ENCODE measurements around the gene PPFIA4.

PPFIA4 gene

GRCh38 chr1:203056012-203056411 is 29.7 kb downstream of the PPFIA4 start:
- no peak overlapping the region for H3K4me3 ChIP-seq (ENCODE audit: low read depth, low read length)

DNA sequence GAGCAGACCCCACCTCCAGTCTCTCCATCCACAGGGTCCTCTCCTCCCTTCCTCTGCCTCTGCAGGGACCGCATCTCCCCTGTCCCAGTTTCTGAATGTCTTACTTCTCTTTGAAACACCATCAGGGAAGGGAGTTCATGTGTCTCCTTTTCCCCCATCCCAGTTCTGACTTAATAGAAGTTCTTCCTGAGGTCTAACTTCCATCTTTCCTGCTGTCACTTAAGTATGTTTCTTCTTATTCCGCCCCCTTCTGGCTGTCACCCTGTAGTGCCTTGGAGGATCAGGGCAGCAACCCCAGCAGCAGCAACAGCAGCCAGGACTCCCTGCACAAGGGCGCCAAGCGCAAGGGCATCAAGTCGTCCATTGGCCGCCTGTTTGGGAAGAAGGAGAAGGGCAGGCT is 30.2 kb downstream of the PPFIA4 start:
- H3K4me3 ChIP-seq (ENCODE audit: low read depth, low read length), result no peak overlapping the region

DNA sequence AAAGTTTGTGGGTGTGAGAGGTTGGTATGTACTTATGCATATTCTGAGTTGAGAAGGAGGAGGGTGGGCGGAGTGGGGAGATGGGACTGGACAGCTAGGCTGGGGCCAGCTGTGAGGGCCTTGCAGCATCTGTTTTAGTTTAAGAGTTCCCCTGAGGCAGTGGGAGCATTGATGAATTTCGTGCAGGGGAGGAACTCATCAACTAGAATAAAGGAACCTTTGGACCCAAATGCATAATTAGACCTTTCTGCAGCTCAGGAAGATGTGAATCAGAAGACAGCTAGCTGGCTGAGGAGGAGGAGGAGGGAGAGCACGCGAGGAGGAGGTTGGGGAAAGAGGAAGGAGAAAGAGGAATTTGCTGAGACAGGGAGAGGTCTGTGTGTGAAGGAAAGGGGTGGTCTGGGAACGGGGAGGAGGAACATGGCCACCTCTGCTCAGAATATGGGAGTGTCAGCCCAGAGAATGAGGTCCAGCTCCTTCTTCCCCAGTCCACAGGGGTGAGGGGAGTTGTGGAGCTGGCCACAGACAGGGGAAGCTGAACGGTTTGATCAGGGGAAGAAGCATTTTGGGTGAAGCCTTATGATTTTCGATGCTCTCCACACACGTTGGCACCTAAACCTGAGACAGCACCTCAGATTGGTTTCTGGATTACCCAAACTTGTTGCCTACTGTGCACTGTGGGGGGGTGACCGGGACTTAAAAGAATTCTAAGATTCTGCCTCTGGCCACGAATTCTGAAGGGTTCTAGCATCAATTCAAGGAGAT is 31.8 kb downstream of the PPFIA4 start:
- no peak overlapping the region for H3K4me3 ChIP-seq (ENCODE audit: low read depth, low read length)

DNA sequence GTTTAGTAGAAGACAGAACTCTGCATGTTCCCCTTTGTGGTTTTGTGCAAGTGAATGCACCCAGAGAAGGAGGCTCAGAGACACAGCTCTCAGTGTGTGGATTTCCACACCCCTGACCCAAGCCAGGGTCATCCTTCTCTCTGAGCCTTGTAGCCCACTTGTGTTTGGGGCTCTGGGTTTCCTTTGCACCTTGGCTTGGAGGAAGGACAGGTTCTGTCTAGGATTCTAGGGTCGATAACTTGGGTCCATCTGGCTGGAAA is 32.3 kb downstream of the PPFIA4 start:
- H3K4me3 ChIP-seq (ENCODE audit: low read depth, low read length), result no peak overlapping the region

DNA sequence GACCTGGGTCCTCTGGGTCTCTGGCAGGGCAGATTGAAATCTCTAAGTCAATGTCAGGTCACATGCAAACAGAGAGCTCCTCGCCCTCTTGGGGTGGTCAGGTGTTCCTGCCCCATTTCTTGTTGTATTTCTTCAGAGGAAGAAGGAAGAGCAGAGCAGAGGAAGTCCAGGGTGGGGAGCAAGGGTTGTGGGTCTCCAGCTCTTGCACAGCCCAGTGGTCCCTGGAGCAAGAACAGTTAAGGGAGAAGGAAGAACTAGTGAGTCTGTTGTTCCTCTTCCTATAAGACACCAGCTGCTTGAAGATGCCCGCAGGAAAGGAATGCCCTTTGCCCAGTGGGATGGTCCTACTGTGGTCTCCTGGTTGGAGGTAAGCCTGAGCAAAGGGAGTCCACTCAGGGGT is 33.2 kb downstream of the PPFIA4 start:
- H3K4me3 ChIP-seq (ENCODE audit: low read depth, low read length), result no peak overlapping the region

GRCh38 chr1:203060115-203060514 is 33.8 kb downstream of the PPFIA4 start:
- H3K4me3 ChIP-seq (ENCODE audit: low read depth, low read length), result no peak overlapping the region

GRCh38 chr1:203063287-203063686 is 37.0 kb downstream of the PPFIA4 start:
- H3K4me3 ChIP-seq (ENCODE audit: low read depth, low read length), result no peak overlapping the region

DNA sequence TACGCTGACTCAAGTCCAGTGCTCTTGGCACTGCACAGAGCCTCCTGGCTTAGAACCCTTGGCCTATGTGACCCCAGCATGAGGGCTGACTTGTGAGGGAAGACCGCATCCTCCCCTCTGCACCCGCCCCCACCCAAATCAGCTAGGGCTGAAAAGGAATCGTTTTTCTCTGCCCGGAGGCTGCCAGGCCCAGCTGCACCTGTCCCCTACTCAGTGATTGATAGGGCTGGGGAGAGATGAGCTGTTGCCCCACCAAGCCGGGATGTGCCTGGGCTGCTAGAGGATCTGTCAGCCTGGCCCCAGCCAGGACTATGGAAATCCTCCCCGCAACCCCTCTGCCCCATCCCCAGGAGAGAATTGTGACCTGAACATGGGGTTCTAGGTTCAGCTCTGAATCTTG is 38.9 kb downstream of the PPFIA4 start:
- H3K4me3 ChIP-seq (ENCODE audit: low read depth, low read length), result no peak overlapping the region

- no peak overlapping the region for H3K4me3 ChIP-seq (ENCODE audit: low read depth, low read length)
Observed at GRCh38 chr1:203065986-203066385, 39.7 kb downstream of the PPFIA4 start.

DNA sequence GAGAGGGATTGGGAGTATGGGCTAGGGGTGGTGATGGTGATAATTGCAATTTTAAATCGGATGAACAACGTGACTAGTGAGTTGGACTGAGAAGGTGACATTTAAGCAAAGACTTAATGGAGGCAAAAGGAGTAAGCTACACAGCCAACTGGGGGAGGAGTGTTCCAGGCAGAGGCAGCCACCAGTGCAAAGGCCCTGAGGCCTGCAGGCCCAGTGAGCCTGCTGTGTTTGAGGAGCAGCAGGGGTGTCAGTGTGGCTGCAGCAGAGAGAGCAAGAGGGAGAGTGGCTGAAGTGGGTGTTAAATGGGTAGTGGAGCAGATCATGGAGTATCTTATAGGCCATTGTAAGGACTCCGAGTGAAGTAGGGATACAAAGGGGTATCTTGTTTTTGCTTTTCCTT is 40.7 kb downstream of the PPFIA4 start:
- H3K4me3 ChIP-seq (ENCODE audit: low read depth, low read length), result no peak overlapping the region

DNA sequence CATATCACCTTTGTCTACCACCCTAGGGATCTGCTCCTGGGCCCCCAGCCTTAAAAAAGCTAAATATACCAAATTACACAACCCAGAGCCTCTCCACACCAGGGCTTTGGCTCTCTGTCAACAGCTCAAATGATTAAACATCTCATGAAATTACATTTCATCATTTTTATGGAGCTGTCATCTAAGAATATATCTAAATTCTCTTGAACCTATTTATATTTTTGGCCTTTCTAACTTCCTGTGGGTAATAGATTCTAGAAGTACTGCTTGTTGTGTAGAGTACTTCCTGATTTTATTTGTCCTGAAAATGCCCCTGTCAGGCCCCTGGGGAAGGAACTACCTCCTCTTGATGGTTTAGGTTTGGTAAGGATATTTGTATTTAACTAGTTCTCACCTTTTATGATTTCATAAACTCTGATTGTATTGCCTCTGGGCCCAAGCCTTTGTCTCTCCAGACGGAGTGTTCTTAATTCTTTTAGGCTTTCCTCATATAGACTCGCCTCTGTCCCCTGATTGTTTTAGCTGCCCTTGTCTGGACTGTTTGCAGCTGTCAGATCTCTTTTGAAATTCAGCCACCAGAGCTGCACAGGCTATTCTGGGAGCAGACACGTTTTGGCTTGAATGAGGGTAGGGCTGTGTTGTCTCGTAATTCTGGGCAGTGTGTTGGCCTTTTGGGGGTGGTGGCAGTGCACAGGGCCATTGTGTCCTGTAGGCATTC is 42.9 kb downstream of the PPFIA4 start:
- no peak overlapping the region for H3K4me3 ChIP-seq (ENCODE audit: low read depth, low read length)

DNA sequence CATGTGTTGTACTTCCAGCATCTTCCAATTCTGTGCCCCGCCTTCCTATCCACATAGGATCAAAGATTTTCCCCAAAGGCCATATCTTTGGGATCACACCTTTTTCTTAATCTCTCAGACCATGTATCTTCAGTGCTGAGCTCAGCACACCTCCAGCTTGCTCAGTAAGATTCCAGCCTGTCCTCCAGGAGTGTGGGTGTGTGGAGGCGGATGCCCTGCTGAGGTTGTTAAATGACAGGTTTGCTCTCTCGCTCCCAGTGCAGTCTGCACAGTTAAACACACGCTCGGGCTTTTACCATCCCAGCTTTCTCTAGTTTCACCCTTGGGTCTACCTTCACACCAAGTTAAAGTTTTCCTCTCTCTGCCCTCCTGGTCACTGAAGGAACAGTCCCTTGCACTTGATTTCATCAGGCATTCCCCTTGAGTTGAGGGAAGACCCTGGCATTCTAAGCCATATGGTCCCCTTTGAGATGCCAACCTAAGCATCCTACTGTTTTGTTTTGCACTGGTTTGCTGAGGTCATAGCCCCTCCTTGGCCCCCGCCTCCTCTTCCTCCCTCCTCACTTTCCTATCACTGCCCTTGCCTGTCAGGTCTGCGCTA is 45.8 kb downstream of the PPFIA4 start:
- no peak overlapping the region for H3K4me3 ChIP-seq (ENCODE audit: low read depth, low read length)

GRCh38 chr1:203072911-203073310 is 46.6 kb downstream of the PPFIA4 start:
- no peak overlapping the region for H3K4me3 ChIP-seq (ENCODE audit: low read depth, low read length)

GRCh38 chr1:203073469-203073868 is 47.2 kb downstream of the PPFIA4 start:
- no peak overlapping the region for H3K4me3 ChIP-seq (ENCODE audit: low read depth, low read length)

DNA sequence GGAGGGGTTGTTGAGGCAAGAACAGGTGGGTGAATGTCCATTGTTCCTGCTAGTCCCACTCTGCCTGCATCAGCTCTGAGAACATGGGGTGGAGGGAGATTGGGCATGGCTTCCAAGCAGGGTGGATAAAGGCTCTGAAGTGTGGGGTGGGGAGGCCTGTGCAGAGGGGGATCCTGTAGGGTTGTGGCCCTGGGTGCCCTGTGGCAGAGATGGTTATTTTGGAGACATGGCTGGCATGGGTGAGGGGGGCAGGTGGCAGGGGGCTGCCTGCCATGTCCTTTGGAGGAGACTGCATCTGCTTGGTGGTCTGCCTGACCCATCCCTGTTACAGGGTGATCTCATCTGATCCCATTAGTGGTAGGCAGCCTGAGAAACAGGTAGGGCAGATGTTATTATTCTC is 48.3 kb downstream of the PPFIA4 start:
- H3K4me3 ChIP-seq (ENCODE audit: low read depth, low read length), result no peak overlapping the region

- H3K4me3 ChIP-seq (ENCODE audit: low read depth, low read length), result peak overlapping the region; percentile 25
Observed at GRCh38 chr1:203075236-203076030, 49.1 kb downstream of the PPFIA4 start.

DNA sequence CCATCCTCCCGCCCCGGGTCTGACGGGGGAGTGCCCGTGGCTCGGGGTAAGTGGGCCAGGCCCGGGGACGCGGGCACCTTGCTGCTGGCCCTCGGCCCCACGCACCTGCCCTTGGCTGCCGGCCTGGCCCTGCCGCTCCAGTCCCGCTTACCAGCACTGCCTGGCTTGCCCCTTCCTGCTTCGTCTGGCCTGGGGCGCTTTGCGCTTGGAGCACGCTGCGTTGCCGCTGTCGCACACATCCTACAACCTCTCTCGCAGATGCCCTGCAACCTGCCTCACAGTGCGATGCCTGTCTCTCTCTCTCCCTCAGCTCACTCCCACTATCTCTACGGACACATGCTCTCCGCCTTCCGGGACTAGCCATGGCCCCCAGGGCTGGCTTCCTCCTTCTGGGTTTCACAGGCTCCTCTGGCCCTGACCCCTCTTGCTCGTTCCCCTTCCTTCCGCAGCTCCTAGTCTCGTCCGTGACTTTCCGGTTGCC is 49.8 kb downstream of the PPFIA4 start:
- peak overlapping the region; percentile 25 for H3K4me3 ChIP-seq (ENCODE audit: low read depth, low read length)

DNA sequence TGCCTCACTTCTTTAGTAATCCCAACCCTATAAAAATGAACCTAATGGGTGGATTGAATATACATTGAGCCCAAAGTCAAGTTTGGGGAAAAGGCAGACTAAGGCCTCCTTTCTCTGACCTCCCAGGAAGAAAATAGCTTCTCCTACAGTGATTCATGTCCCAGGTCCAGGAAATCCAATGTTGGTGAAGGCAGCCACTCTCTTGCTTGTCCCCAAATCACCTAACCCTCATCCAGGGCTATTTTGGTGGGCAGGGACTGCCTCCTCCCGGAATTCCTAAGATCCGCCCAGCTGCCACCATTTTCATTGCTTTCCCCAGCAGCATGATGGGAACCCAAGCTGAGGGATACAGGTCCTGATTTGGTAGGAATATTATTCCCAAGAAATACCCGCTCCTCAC is 51.1 kb downstream of the PPFIA4 start:
- no peak overlapping the region for H3K4me3 ChIP-seq (ENCODE audit: low read depth, low read length)

- no peak overlapping the region for H3K4me3 ChIP-seq (ENCODE audit: low read depth, low read length)
Observed at GRCh38 chr1:203077956-203078355, 51.7 kb downstream of the PPFIA4 start.

DNA sequence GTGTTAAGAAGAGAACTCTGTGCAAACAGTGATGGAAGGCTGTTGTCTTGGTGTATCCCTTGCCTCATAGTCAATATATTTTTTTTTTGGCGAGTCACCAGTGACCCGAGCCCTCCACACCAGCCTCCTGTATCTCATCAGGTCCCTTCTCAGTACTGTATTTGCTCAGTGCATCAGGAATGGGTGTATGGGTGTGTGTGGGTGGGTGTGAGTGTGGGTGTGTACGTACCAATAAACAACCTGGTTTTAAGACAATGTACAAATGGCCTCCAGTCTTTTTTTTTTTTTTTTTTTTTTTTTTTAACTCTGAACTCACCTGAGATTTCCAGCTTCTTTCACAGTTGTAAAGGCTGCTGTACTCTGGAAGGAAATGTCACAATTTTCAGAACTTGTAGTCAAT is 52.2 kb downstream of the PPFIA4 start:
- H3K4me3 ChIP-seq (ENCODE audit: low read depth, low read length), result no peak overlapping the region

GRCh38 chr1:203080456-203080855 is 54.2 kb downstream of the PPFIA4 start:
- H3K4me3 ChIP-seq (ENCODE audit: low read depth, low read length), result no peak overlapping the region
